Measurements from ENCODE around the gene CPSF4L.

Gene CPSF4L

GRCh38 chr17:73231841-73232586 lies 29.7 kb downstream of the CPSF4L start:
- peak; percentile 96 for DNase-seq (ENCODE audit: low read depth)

GRCh38 chr17:73231395-73231794 lies 30.3 kb downstream of the CPSF4L start:
- no peak for DNase-seq (ENCODE audit: low read depth)

- no peak for DNase-seq (ENCODE audit: low read depth)
Observed at GRCh38 chr17:73230088-73230487, 31.6 kb downstream of the CPSF4L start.

- DNase-seq (ENCODE audit: low read depth) = no peak
Observed at GRCh38 chr17:73228748-73229236, 32.9 kb downstream of the CPSF4L start.

- DNase-seq (ENCODE audit: low read depth) = no peak
Observed at GRCh38 chr17:73227944-73228343, 33.7 kb downstream of the CPSF4L start.

- DNase-seq (ENCODE audit: low read depth) = no peak
Observed at GRCh38 chr17:73227379-73227778, 34.3 kb downstream of the CPSF4L start.

- no peak for DNase-seq (ENCODE audit: low read depth)
Observed at GRCh38 chr17:73226556-73227172, 35.0 kb downstream of the CPSF4L start.

- no peak for DNase-seq (ENCODE audit: low read depth)
Observed at GRCh38 chr17:73224663-73225305, 36.9 kb downstream of the CPSF4L start.

- DNase-seq (ENCODE audit: low read depth) = no peak
Observed at GRCh38 chr17:73224237-73224636, 37.4 kb downstream of the CPSF4L start.

- no peak for DNase-seq (ENCODE audit: low read depth)
Observed at GRCh38 chr17:73223626-73224230, 38.0 kb downstream of the CPSF4L start.

GRCh38 chr17:73215447-73215846 lies 46.2 kb downstream of the CPSF4L start:
- DNase-seq (ENCODE audit: low read depth) = no peak

- DNase-seq (ENCODE audit: low read depth) = no peak
Observed at GRCh38 chr17:73214851-73215250, 46.8 kb downstream of the CPSF4L start.

GRCh38 chr17:73214008-73214407 lies 47.7 kb downstream of the CPSF4L start:
- DNase-seq (ENCODE audit: low read depth) = no peak

GRCh38 chr17:73211745-73212144 lies 49.9 kb downstream of the CPSF4L start:
- DNase-seq (ENCODE audit: low read depth) = peak; percentile 45

- no peak for DNase-seq (ENCODE audit: low read depth)
Observed at GRCh38 chr17:73210002-73210678, 51.5 kb downstream of the CPSF4L start.

GRCh38 chr17:73209436-73209835 lies 52.2 kb downstream of the CPSF4L start:
- DNase-seq (ENCODE audit: low read depth) = no peak

- DNase-seq (ENCODE audit: low read depth) = no peak
Observed at GRCh38 chr17:73208139-73208827, 53.4 kb downstream of the CPSF4L start.

GRCh38 chr17:73205459-73205961 lies 56.2 kb downstream of the CPSF4L start:
- DNase-seq (ENCODE audit: low read depth) = no peak

- no peak for DNase-seq (ENCODE audit: low read depth)
Observed at GRCh38 chr17:73203788-73204479, 57.7 kb downstream of the CPSF4L start.

- DNase-seq (ENCODE audit: low read depth) = no peak
Observed at GRCh38 chr17:73203135-73203787, 58.4 kb downstream of the CPSF4L start.
